Ishikawa (cell line): ENCODE data around the gene LRRC45.

ENCODE experiments used
- EP300 ChIP-seq: IDR thresholded peaks from 2 replicates; pipeline ENCODE4 v1.6.1; 2012; ENCODE audit warnings: borderline replicate concordance
- FOXM1 ChIP-seq: IDR thresholded peaks from 2 replicates; pipeline ENCODE4 v1.6.1; 2012; ENCODE audit warnings: low read depth, borderline replicate concordance
- MAX ChIP-seq: IDR thresholded peaks from 2 replicates; pipeline ENCODE4 v1.6.1; 2012
- RAD21 ChIP-seq: IDR thresholded peaks from 2 replicates; pipeline ENCODE4 v1.6.1; 2012; ENCODE audit warnings: low read depth
- REST ChIP-seq: IDR thresholded peaks from 2 replicates; pipeline ENCODE4 v1.6.1; 2012; ENCODE audit warnings: low read depth, mild to moderate bottlenecking
- TAF1 ChIP-seq: IDR thresholded peaks from 2 replicates; pipeline ENCODE4 v1.6.1; 2012; ENCODE audit warnings: low read depth, mild to moderate bottlenecking
- USF1 ChIP-seq: IDR thresholded peaks from 2 replicates; pipeline ENCODE4 v1.6.1; 2012
- YY1 ChIP-seq: IDR thresholded peaks from 2 replicates; pipeline ENCODE4 v1.6.1; 2012; ENCODE audit warnings: low read depth

- TF ChIP-seq REST = no peak
- no peak for TF ChIP-seq YY1
- TF ChIP-seq RAD21 = no peak
- no peak for TF ChIP-seq TAF1
- no peak for TF ChIP-seq EP300
- TF ChIP-seq MAX = no peak
- no peak for TF ChIP-seq USF1
- TF ChIP-seq FOXM1 = no peak
Observed at GRCh38 chr17:82053130-82053529, 30.0 kb downstream of the LRRC45 start.
